GM18498 (cell line): Measurements from ENCODE around the gene PTGER1.

Experiments used
- ATAC-seq: cut with Tn5 transposase; IDR thresholded peaks from one replicate; pipeline ENCODE4 v1.9.1; 2021; ENCODE audit warnings: mild to moderate bottlenecking, moderate library complexity; ENCODE audit not compliant: unreplicated experiment

PTGER1 gene

GRCh38 chr19:14502334-14503092 lies 27.4 kb upstream of the PTGER1 start:
- no peak for ATAC-seq

- no peak for ATAC-seq
Observed at GRCh38 chr19:14497228-14497921, 22.2 kb upstream of the PTGER1 start.

- ATAC-seq: no peak
Observed at GRCh38 chr19:14496834-14497227, 21.7 kb upstream of the PTGER1 start.

GRCh38 chr19:14496029-14496833 lies 21.1 kb upstream of the PTGER1 start, which contains the start of gene GIPC1:
GIPC1 (minus strand) TSS chr19:14496127; CDS start chr19:14482976, 13,151 bp downstream.
- ATAC-seq: peak; percentile 81

- ATAC-seq: peak; percentile 19
Observed at GRCh38 chr19:14495672-14496028, 20.5 kb upstream of the PTGER1 start.

- no peak for ATAC-seq
Observed at GRCh38 chr19:14494910-14495671, 19.9 kb upstream of the PTGER1 start.

GRCh38 chr19:14494411-14494810 lies 19.3 kb upstream of the PTGER1 start:
- no peak for ATAC-seq

GRCh38 chr19:14492756-14493337 lies 17.7 kb upstream of the PTGER1 start:
- no peak for ATAC-seq

GRCh38 chr19:14487370-14488125 lies 12.4 kb upstream of the PTGER1 start:
- ATAC-seq: no peak

- ATAC-seq: no peak
Observed at GRCh38 chr19:14482172-14482941, 7.2 kb upstream of the PTGER1 start.

GRCh38 chr19:14480700-14481079 lies 5.5 kb upstream of the PTGER1 start:
- ATAC-seq: no peak

GRCh38 chr19:14479975-14480699 lies 5.0 kb upstream of the PTGER1 start:
- ATAC-seq: no peak

GRCh38 chr19:14479309-14479974 lies 4.3 kb upstream of the PTGER1 start:
- ATAC-seq: no peak

GRCh38 chr19:14478113-14478545 lies 3.0 kb upstream of the PTGER1 start:
- ATAC-seq: no peak

- no peak for ATAC-seq
Observed at GRCh38 chr19:14477418-14478112, 2.4 kb upstream of the PTGER1 start.

GRCh38 chr19:14476673-14477401 lies 1.7 kb upstream of the PTGER1 start:
- ATAC-seq: no peak

- ATAC-seq: no peak
Observed at GRCh38 chr19:14476327-14476672, 1.1 kb upstream of the PTGER1 start.
